Activated B cell treated with CpG ODN at 0.5 μM for 24 hours (primary cell): Measurements from ENCODE around the gene PSENEN. TPM values are rescaled to one million over a fixed set of nuclear protein-coding genes. Genes with fewer than 3 reads are reported as not detected.

ENCODE experiments used
- ATAC-seq: fragments of 200-7000 bp; cut with Tn5 transposase; one replicate; pipeline ENCODE4 v1.10.0; 2021; ENCODE audit warnings: low read depth, mild to moderate bottlenecking, moderate library complexity
- CTCF ChIA-PET: fragments of 350-600 bp; sonication (Branson Sonifier 250); formaldehyde crosslinking; loops from one replicate; lab custom pipeline; 2021; ENCODE audit warnings: antibody characterized with exemption; lab: Charles Lee
- POLR2A ChIA-PET: fragments of 350-600 bp; sonication (Branson Sonifier 250); formaldehyde crosslinking; loops from one replicate; lab custom pipeline; 2021; ENCODE audit warnings: antibody characterized with exemption; lab: Charles Lee
- DNase-seq: peaks from one replicate; pipeline ENCODE4 v3.0.0; 2022
- H3K27ac Mint-ChIP-seq: one replicate; pipeline ENCODE4 v1.8.0; 2020; ENCODE audit warnings: mixed read lengths
- H3K27me3 Mint-ChIP-seq: one replicate; pipeline ENCODE4 v1.8.0; 2021; ENCODE audit warnings: mixed read lengths
- H3K36me3 Mint-ChIP-seq: one replicate; pipeline ENCODE4 v1.8.0; 2021; ENCODE audit warnings: low read depth, mixed read lengths
- H3K4me1 Mint-ChIP-seq: one replicate; pipeline ENCODE4 v1.8.0; 2021; ENCODE audit warnings: mixed read lengths
- H3K4me3 Mint-ChIP-seq: one replicate; pipeline ENCODE4 v1.8.0; 2020; ENCODE audit warnings: mild to moderate bottlenecking, mixed read lengths
- H3K9me3 Mint-ChIP-seq: one replicate; pipeline ENCODE4 v1.8.0; 2020; ENCODE audit warnings: mixed read lengths
- CTCF ChIP-seq: fragments of 200-600 bp; IDR thresholded peaks from one replicate; pipeline ENCODE4 v1.8.0; 2022; ENCODE audit warnings: antibody characterized with exemption, mild to moderate bottlenecking
- intact Hi-C: fragments of 100-400 bp; cut with micrococcal nuclease; formaldehyde crosslinking; loops from one replicate; pipeline ENCODE4 v1.15.1; 2024
- total RNA-seq: library from RNA; stranded (reverse); gene quantifications from 2 replicates; pipeline ENCODE4 v1.2.3, GENCODE V29; 2022

Gene PSENEN
- total RNA-seq, 1 donor from 2014 or later: 45.0 TPM

GRCh38 chr19:35787227-35787799 is 41.9 kb downstream of the PSENEN start:
- Mint-ChIP-seq H3K27me3 (no peaks in the 10 kb centered on the region), H3K9me3 (no peaks in the 10 kb centered on the region), H3K36me3 (peaks cover under 1% of the 10 kb centered on the region), H3K4me1 (no peaks in the 10 kb centered on the region), H3K27ac (no peak overlapping the region), H3K4me3 (no peak overlapping the region)
- intact Hi-C loops: no loop called here
- POLR2A ChIA-PET: no interaction called here
- no peak for DNase-seq
- TF ChIP-seq CTCF: no peak
- CTCF ChIA-PET: no interaction called here
- no peak for ATAC-seq

- Mint-ChIP-seq H3K36me3 (no peaks in the 10 kb centered on the region), H3K4me3 (no peak overlapping the region), H3K4me1 (no peaks in the 10 kb centered on the region), H3K9me3 (no peaks in the 10 kb centered on the region), H3K27ac (no peak overlapping the region), H3K27me3 (no peaks in the 10 kb centered on the region)
- TF ChIP-seq CTCF: no peak
- POLR2A ChIA-PET: interaction anchor here (0.7 kb wide), 1 partner anchor 11 kb away, joined by 3 read pairs; no protein-coding TSS in a partner anchor
- DNase-seq (no peak), ATAC-seq (no peak)
- CTCF ChIA-PET: no interaction called here
- intact Hi-C loops: no loop called here
Measured at GRCh38 chr19:35788205-35788960, 42.9 kb downstream of the PSENEN start.

- ATAC-seq (no peak), DNase-seq (no peak)
- no peak overlapping the region for H3K27ac Mint-ChIP-seq
- no peaks in the 10 kb centered on the region for H3K36me3 Mint-ChIP-seq
- ChIA-PET POLR2A (no interaction called here), CTCF (no interaction called here)
- no peak for TF ChIP-seq CTCF
- no peaks in the 10 kb centered on the region for H3K4me1 Mint-ChIP-seq
- H3K4me3 Mint-ChIP-seq: no peak overlapping the region
- intact Hi-C loops: no loop called here
- no peaks in the 10 kb centered on the region for H3K9me3 Mint-ChIP-seq
- no peaks in the 10 kb centered on the region for H3K27me3 Mint-ChIP-seq
Measured at GRCh38 chr19:35789195-35789977, 43.9 kb downstream of the PSENEN start.

GRCh38 chr19:35789978-35790944 is 44.8 kb downstream of the PSENEN start:
- POLR2A ChIA-PET: no interaction called here
- H3K9me3 Mint-ChIP-seq: no peaks in the 10 kb centered on the region
- DNase-seq (no peak), ATAC-seq (no peak)
- intact Hi-C loops: no loop called here
- no peaks in the 10 kb centered on the region for H3K36me3 Mint-ChIP-seq
- no peak overlapping the region for H3K27ac Mint-ChIP-seq
- TF ChIP-seq CTCF: no peak
- no peaks in the 10 kb centered on the region for H3K4me1 Mint-ChIP-seq
- CTCF ChIA-PET: no interaction called here
- H3K27me3 Mint-ChIP-seq: peaks cover 2% of the 10 kb centered on the region
- no peak overlapping the region for H3K4me3 Mint-ChIP-seq
